ENCODE measurements around the gene SEC31B.
A peak's percentile ranks its signal among the peaks of the same experiment; 100 is the strongest.

SEC31B gene

GRCh38 chr10:100490531-100490930 is 29.1 kb downstream of the SEC31B start:
- DNase-seq = no peak

DNA sequence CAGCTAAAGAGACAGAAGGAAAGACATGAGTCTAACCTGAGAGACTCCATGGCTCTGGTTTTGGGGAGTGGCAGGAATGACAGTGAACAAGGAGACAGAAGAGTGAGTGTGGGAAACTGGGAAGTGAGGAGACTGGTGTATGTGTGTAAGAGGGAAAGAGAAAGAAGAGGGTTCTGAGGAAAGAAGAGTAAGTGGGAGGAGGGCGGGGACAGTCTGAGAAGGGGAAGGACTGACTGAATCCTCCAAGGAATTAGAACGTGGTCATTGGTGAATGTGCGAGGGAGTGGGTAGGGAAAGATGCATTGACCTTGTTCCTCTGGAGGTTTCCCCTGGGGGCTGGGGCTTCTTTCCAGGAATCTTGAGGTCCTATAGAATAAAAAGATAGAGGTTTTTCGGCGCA is 30.3 kb downstream of the SEC31B start:
- no peak for DNase-seq

GRCh38 chr10:100487529-100487928 is 32.1 kb downstream of the SEC31B start:
- DNase-seq = no peak

DNA sequence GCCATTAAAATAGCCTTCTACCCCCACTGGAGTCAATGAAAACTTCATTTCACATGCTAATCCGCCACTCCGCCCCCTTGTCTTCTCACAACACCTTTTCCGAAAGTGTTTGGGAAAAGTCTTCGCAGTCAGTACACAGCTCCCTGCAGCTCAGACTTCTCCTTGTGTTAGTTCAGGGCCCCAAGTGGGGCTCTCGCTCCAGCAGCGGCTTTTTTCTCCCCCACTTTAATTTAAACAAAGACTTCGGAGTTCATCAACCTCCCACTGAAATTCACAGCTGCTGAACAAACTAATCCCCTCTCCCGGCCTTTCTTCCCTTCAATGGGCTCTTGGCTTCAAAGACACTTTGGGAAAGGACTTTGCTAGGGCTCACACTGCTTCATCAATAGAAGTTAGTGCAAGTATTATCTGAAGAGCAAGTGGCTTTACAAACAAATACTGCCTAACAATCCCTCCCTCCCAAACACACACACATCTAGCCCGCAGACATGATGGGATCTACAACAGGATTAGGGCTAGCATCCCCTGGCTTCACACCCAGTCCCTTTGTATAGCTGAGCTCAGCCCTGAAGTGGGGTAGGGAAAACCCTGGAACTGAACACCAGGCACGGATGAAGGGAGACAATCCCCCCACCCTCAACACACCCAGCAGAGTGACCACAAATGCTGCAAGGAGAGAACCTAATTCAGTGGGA is 33.7 kb downstream of the SEC31B start:
- DNase-seq = no peak

GRCh38 chr10:100485366-100485765 is 34.3 kb downstream of the SEC31B start:
- no peak for DNase-seq

GRCh38 chr10:100483876-100484666 is 35.6 kb downstream of the SEC31B start:
- no peak for DNase-seq

DNA sequence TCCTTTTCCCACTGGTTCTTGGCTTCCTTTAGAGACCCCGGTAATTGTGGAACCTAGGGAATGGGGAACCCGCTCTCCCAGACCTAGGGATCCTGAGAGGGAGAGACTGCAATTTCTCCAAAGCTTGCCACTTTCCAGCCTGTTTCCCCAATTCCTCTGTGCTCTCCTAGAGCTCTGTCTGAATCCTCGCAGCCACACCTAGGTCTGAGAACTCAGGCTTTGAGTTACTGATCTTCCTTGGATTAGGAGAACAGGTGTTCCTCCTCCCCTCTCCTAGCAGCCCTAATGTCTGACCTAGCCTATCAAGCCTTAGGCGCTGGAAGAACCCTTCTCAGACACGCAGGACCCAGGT is 36.9 kb downstream of the SEC31B start:
- no peak for DNase-seq

- peak; percentile 60 for DNase-seq
These were observed 37.4 kb downstream of the SEC31B start for GRCh38 chr10:100482181-100482833.

GRCh38 chr10:100481462-100482081 is 38.1 kb downstream of the SEC31B start:
- DNase-seq = peak; percentile 84

DNA sequence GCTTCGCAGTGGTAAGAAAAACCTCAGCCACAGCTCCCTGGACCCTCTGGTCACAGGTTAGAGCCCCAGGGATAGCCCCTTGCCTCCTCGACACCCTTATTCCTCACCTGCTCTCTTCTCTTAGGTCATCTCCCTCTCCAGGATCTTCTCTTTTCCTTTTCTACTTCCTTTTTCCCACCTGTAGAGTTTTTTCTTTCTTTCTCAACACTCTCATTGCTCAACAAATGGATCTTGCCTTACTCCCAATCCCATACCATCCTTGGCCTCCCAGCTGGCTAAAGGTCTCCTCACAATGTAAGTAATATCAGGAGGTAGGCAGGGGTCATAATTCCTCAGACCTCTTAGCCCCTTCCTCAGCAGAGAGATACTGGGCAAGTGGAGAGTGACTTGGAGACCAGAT is 39.7 kb downstream of the SEC31B start:
- DNase-seq = no peak

- DNase-seq = no peak
These were observed 40.6 kb downstream of the SEC31B start for GRCh38 chr10:100479037-100479436.

DNA sequence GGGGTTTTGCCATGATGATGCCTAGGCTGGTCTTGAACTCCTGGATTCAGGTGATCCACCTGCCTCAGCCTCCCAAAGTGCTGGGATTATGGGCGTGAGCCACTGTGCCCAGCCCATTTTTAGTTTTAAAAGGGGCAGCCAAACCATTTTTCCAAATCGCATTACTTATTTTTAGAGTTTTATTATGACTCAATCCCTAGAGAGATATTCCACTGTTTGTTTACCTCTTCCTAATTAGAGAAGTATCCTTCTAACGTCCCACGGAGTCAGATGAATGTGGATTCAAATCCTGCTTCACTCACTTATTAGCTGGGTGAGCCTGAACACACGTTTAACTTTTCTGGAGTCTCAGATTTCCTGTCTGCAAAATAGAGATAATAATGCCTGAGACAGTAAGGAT is 41.7 kb downstream of the SEC31B start:
- DNase-seq = no peak

GRCh38 chr10:100470367-100470766 is 49.3 kb downstream of the SEC31B start:
- DNase-seq = no peak

- no peak for DNase-seq
These were observed 49.9 kb downstream of the SEC31B start for GRCh38 chr10:100469756-100470155.

DNA sequence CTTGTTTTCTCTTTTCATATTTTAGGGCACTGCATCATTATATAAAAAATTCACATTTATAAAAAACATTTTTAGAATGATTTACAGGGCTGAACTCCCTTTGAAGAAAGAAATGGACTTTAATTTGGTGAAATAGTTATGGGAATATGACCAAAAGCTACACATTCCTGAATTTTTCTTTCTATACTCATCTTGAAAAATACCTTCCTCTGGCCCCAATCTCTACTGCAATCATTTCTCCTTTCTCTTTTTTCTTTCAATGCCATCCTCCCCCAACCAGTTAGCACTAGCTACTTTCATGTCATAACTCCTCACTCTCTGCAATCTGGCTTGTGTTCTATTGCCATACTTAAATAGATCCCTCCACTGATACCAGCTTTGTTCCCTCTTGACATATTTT is 50.7 kb downstream of the SEC31B start:
- no peak for DNase-seq

DNA sequence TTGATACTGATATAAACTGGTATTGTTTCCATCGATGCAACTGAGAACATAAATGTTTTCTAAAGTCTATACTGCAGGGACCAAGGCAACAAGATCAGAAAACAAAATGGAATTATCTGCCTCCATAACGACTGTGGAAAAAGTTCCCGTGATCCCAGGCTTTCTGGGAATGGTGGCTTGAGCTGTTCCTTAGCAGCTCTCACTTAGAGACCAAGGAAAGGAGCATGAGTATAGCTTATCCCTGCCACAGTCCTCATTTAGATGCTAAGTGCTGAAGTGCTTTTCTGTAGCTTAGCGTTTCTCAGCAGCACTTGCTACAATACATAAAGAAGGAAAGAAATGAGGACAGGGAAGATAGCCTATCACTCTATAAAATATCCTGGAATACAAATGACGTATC is 51.3 kb downstream of the SEC31B start:
- DNase-seq = no peak

DNA sequence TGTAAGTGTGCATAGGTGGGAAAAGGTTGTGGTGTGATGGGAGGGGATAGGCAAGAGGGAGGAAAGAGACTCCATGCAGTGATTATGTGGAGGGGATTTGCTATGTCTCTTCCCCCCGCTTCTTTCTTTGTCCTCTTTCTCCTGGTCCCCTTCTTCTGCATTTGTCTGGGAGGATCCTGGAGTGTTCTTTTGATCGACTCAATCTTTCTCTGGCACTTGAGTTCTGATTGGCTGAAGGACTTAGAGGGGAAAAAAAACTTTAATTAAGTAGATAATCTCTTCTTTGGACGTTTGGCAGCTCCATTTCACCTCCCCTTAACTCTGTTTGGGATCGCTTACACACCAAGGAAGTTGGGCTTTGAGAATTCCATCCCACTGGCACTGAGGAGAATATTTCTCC is 57.0 kb downstream of the SEC31B start, which contains the start of gene WNT8B:
WNT8B (plus strand) TSS at position 301 of the 400 bp plus-strand sequence. CDS start 160 bp downstream, outside the sequence.
- no peak for DNase-seq

DNA sequence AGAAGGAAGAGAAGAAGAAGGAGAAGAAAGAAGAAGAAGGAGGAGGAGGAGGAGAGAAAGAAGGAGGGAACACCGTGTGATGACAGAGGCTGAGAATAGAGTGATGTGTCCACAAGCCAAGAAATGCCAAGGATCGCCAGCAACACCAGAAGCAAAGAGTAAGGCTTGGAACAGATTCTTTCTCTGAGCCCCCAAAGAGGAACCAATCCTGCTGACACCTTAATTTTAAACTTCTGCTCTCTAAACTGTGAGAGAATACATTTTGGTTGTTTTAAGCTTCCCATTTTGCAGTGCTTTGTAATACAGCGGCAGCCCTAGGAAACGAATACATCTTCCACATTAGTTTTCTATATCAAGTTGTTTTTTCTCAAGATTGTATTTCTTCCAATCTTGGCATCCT is 70.7 kb downstream of the SEC31B start:
- DNase-seq = no peak

- DNase-seq = no peak
These were observed 72.0 kb downstream of the SEC31B start for GRCh38 chr10:100447663-100448062.

- DNase-seq = no peak
These were observed 73.4 kb downstream of the SEC31B start for GRCh38 chr10:100446130-100446761.

DNA sequence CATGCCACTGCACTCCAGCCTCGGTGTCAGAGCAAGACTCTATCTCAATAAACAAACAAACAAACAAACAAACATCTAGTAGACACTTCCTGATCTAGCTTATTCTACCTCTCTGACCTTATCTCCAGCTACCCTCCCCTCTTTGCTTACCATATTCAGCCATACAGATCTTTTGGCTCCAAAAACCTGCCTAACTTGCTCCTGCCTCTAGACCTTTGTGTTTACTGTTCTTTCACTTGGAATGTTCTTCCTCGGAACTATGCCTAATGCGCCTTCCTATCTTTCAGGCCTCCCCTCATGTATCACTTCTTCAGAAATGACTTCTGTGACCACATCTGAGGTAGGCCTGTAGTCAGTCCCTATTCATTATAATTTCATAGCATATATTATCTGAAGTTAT is 77.1 kb downstream of the SEC31B start:
- DNase-seq = no peak

DNA sequence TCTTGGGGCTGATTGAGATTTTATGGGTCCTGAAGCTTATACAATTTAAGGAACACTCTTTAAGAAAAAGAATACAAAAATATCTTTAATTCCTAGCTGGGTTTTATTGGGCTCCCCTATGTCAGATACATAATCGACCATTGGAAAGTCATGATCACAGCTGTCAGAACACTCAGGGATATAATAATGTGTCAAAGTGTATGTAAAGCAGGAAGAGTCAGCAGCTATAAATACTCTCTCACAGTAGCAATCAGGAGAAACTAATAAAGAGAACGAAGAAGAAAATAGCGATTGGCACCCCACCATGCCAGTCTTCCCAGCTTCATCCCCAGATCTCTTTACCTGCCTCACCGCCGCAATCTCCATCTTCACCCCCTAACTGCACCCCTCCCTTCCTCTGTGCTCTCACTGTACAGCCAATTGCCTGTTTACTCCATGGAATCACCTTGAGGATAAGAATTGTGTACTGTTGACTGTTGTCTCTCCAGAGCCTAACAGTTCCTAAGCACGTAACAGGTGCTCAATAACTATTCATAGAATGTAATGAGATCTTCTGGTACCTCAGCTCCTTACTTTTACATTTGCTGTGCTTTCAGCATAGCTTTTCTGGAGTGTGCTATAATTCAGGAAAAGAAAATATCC is 80.9 kb downstream of the SEC31B start:
- DNase-seq = no peak
